Measurements from ENCODE around the gene DERL3.
"Not testable (repeated sequence)": the region's sequence is repeated elsewhere in the genome, so short reads cannot be mapped to it uniquely, and the experiment has no call there.

The DERL3 gene

DNA sequence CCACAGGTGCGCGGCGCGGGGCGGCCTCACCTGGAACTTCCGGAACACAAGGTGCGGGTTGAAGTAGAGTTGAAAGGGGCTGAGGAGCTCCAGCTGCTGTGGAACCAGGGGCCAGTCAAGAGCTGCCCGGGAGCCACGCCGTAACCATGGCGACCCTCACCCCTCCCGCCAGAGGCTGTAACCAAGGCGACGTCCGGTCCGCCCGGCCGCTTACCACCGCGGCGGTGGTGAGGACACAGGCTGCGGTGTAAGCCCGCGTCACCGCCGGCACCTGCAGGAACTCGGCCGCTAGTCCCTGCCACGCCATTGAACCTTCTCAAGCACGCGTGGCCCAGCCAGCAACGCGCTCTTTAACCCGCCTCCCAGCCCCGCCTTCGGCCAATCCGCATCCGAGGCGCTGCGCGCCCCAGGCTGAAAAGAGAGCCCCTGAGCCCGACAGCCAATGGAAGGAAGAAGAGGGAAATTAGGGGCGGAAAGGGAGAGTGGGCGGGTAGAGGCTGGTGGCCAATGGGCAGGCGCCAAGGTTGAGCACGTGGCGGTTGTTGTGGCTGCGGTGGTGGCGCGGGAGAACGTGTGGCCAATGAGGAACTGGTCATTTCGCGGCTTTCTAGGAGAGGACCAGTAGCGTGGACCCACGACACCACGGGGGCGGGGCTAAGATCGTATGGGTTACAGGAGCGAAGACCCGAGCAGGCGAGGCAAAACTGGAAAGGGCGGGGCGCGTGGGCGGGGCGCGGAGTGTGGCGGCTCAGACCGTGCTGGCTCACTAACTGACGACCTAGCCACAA is at the start of gene DERL3:
TSS of gene DERL3 (minus strand) at position 326 of the 788 bp plus-strand sequence. CDS start at position 307, 19 bp downstream.
- peak; percentile 99 for DNase-seq

DNA sequence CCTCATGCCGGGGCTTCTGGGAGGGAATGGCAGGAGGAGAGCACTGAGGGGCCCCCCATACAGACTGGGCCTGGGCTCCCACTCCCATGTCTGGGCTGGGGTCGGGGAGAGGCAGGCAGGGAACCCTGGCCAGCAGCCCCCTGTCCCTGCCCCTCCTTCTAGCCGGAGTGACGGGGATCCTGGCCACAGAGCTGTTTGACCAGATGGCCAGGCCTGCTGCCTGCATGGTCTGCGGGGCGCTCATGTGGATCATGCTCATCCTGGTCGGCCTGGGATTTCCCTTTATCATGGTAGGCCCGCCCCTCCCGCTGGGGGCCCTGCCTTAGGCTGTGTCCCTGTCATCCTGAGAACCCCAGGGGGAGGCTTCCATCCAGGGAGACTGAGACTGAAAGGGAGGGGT is 45.3 kb upstream of the DERL3 start:
- no peak for DNase-seq

DNA sequence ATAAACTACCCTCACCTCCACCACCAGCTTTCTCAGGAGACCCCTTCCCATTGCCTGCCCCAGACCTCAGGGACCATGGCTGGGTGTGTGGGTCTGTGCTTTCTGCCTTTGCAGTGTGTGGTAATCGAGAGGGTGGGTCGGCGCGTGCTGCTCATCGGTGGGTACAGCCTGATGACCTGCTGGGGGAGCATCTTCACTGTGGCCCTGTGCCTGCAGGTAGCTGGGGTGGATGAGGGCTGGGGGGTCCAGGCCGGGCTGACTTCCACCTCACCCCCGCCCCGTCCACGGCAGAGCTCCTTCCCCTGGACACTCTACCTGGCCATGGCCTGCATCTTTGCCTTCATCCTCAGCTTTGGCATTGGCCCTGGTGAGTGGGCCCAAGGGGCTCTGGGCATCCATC is 44.9 kb upstream of the DERL3 start:
- no peak for DNase-seq

DNA sequence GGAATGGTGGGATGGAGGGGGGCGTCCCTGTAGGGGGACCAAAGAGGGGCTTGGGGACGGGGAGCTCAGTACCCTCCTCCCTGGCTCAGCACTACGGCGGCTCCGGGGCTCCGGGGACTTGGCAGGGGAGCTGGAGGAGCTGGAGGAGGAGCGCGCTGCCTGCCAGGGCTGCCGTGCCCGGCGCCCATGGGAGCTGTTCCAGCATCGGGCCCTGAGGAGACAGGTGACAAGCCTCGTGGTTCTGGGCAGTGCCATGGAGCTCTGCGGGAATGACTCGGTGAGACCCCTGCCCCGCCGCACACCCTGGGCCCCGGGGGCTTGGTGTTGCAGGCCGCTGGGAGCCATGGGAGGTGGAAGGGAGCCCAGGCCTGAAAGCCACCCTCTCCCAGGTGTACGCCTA is 43.6 kb upstream of the DERL3 start:
- DNase-seq: no peak

DNA sequence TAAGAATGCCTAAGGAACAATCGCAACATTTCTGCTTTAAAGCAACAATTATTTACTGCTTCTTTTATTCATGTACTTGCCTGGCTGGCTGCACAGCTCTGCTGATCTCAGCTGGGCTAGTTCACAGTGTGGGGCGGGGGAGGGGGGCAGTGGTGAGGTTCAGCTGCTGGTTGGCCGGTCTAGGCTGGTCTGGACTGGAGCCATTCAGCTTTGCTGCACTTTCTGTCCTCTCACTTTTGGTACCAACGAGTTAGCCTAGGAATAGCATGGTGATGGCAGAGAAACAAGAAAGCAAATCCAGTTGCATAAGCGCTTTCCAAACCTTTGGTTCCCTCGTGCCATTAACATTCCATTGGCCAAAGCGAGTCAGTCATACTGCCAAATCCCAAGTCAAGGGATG is 39.4 kb upstream of the DERL3 start:
- DNase-seq: no peak

DNA sequence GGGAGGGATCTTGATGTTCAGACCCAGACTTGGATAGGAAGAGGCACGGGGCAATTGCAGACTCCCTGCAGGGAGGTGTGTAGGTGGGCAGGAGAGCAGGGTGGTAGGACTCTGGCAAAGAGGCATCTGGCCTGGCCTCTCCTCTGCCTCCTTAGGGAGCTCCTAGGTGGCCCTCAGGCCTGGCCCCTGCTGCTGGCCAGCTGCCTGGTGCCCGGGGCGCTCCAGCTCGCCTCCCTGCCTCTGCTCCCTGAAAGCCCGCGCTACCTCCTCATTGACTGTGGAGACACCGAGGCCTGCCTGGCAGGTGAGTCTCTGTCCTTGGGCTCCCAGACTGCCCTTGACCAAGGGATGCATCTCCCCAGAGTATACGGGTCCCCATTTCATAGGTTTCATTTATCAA is 38.8 kb upstream of the DERL3 start:
- no peak for DNase-seq

DNA sequence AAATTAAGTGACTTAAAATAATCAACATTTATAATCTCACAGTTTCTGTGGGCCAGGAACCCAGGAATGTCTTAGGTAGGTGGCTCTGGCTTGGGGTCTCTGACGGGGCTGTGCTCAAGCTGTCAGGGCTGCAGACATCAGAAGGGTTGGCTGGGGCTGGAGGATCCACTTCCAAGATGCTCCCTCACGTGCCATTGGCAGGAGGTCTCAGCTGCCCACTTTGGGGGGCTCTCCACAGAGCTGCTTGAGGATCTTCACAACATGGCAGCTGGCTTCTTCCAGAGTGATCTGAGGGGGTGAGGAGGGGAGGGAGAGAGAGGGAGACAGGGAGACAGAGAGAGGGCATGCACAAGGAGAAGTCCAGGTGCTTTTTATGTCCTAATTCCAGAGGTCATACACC is 37.0 kb upstream of the DERL3 start:
- DNase-seq: no peak

DNA sequence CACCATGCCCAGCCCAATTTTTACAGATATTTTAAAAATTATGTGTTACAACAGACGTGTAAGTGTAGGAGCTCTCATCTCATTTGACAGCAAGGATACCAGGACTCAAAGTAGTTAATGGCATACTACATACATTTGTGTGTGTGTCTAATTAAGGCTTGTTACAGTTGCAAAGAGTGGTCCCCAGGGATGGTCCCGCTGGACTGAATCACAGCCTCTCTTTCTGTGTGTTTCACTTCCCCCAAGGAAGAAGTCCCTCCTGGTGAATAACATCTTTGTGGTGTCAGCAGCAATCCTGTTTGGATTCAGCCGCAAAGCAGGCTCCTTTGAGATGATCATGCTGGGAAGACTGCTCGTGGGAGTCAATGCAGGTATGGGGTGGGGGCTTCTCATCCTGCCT is 36.1 kb upstream of the DERL3 start:
- no peak for DNase-seq

DNA sequence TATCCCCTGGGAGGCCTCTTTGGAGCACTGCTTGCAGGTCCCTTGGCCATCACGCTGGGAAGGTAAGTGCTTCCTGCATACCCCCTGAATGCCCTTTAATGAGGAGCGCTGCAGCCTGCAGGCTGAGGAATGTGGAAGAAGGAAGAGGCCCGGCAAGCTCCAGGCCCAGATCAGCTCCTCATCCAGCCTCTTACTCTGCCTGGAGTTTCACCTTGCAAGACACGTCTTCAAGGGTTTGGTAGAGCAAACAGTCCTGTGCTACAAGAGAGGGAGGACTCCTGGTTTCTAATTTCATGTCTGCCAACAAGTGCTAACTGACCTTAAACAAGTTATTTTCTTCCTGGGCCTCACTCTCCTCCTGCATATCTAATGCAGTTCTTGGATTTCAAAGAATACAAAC is 29.8 kb upstream of the DERL3 start:
- DNase-seq: no peak

DNA sequence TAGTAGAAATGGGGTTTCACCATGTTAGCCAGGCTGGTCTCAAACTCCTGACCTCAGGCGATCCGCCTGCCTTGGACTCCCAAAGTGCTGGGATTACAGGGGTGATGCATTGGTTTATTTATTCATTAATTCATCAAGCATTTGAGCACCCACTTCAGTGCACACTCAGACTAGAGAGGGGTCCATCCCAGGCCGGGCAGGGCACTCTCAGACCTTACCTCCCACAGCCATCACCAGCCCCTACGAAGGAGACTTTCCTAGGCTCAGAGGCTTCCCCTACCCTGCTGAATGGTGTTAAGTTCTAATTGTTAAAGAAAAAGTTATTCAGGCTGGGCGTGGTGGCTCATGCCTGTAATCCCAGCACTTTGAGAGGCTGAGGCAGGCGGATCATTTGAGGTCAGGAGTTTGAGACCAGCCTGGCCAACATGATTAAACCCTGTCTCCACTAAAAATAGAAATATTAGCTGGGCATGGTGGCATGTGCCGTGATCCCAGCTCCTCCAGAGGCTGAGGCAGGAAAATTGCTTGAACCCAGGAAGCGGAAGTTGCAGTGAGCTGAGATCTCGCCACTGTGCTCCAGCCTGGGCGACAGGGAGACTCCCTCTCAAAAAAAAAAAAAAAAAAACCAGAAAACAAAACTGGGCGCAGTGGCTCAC is 25.8 kb upstream of the DERL3 start:
- DNase-seq: not testable (repeated sequence)

DNA sequence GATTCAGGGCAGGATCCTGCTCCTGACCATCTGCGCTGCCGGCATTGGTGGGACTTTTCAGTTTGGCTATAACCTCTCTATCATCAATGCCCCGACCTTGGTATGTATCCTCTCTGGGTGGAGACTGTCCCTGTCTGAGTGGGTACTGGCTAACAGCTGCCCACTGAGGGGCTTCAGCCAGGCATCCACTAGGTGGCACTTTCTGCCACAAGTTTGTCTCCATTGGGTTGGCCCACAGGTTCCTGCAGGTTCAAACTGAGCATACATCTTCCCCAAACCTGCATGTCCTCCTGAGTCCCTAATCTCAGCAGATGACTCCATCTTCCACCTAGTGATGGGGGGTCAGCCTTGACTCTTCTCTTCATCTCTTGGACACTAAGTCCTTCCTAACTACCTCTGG is 23.3 kb upstream of the DERL3 start:
- DNase-seq: peak in 1 of 2 experiments; percentile 54

DNA sequence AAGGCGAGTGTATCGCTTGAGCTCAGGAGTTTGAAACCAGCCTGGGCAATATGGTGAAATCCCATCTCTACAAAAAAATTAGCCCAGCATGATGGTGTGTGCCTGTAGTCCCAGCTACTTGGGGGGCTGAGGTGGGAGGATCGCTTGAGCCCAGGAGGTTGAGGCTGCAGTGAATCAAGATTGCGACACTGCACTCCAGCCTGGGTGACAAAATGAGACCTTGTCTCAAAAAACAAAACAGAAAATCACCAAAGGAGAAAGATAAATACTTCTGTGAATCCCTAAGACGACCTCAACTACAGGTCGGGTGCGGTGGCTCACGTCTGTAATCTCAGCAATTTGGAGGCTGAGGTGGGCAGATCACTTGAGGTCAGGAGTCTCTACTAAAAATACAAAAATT is 21.4 kb upstream of the DERL3 start:
- DNase-seq: not testable (repeated sequence)

DNA sequence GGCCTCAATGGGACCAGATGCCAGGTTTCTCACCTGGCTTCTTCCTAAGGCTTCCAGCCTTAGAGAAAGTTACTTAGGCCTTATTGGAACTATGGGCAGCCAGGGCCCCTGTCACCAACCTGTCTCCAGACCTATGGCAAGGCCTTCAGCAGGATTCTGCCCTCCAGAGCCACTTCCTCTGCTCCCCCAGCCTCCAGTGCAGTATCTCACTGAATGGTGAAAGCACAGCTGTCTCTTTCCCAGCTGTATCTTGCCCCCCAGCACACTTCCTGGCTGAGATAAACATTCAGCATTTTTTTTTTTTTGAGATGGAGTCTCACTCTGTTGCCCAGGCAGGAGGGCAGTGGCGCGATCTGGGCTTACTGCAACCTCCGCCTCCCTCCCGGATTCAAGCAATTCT is 20.4 kb upstream of the DERL3 start:
- no peak for DNase-seq

DNA sequence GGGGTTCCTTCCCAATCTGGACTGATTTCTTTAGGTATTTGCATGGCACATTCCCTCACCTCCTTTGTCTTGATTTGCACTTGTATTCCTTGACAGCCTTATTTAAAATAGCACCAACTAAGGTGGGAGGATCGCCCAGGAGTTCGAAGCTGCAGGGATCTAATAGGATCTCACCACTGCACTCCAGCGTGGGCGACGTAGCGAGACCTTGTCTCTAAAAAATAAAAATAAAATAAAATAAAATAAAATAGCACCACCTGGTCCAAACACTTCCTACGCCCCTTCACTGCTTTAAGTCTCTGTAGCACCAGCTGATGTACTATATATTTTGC is 19.6 kb upstream of the DERL3 start:
- no peak for DNase-seq

DNA sequence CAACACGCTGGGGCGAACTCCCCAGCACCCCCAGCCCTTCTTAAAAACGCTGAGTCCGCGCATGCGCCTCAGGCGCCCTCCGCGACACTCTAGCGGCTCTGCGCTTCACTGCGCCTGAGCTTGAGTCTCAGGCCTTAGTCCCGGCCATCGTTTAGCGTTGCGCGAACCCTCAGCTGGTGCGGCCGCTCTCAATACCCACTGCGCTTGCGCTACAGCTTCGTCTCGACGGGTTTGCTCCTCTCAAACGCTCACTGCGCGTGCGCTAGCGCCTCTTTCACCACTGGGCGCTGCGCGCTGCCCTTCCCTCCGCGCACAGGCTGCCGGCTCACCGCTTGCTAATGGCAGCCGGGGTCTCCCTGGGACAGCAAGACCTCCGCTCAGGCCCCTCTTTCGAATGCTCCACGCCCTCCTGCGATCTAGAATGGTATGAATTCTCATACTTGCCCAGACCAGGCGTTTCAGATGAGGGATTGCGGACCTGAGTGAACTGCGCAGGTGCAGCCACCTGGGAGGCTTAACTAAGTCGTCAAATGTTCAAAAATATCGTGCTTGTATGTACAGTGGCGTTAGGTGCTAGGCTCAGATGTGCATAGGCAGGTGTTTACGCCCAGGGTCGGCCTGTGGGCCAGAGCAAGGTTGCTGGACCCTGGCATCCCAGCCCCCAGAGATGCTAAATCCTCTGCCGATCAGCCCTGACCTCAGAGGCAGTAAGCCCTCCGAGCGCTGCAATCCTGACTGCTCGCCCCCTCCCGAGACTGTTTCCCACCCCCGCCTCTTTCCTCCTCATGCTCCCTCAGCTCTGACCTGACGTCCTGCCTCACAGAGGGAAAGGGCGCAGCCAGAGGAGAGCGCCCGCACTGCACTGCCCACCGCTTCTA is 19.0 kb upstream of the DERL3 start, which contains the start of gene SLC2A11:
TSS of gene SLC2A11 (plus strand) at position 270 of the 878 bp plus-strand sequence. CDS start at position 395, 125 bp downstream.
- DNase-seq: peak; percentile 95 to 96

DNA sequence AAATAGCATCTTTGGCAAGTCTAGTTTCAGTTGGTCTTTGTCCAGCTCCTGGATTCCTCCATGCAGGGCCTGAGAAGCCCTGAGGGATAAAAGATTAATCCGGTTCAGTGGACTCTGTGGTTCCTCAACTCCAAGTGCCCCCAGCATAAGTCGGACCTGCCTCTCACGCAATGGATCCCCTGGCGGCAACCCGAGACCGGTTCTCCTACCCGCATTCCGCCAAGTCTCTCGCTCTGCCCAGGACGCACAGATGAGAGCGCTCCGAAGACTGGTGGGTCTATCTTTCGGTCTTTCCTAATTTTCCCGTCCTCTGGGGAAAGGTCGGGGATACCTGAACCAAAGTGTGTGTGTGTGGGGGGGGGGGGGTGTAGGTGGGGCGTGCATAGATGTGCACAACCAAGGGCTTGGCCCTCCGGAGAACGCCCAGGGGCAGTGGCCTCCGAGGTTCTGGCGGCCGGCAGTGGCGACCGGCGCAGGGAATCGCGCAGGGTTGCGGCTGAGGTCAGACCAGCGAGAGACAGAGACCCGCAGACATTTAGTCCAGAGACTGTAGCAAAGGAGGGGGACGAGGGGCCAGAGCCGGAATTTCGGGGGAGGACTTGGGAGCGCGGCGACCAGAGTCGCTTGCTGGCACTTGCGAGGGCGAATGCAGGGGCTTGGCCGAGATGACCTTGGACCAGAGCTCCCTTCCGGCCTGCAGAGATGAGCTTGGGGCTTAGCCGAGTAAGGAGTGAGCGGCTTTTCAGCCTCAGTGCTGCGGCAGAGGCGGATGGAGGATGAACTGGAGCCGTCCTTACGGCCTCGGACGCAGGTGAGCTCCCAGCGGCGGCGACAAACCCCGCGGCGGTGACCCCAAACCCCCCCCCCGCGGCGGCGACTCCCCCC is 18.2 kb upstream of the DERL3 start:
- DNase-seq: peak; percentile 45 to 47

DNA sequence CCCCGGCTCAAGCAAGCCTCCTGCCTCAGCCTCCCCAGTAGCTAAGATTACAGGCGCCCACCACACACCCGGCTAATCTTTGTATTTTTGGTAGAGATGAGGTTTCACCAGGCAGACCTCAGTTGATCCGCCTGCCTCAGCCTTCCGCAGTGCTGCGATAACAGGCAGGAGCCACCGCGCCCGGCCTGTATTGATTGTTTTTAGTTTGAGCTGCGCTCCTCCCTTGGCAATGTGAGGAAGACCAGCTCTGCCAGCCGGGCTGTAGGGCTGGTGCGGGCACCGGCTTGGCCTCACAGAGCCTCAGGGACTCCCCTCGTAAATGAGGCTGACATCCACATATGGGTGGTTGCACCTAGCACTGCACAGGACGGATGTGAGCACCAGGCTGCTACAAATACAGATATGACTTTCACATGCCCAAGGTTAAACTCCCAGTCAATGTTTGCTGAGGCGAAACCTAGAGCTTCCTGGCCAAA is 11.4 kb upstream of the DERL3 start:
- DNase-seq: no peak

DNA sequence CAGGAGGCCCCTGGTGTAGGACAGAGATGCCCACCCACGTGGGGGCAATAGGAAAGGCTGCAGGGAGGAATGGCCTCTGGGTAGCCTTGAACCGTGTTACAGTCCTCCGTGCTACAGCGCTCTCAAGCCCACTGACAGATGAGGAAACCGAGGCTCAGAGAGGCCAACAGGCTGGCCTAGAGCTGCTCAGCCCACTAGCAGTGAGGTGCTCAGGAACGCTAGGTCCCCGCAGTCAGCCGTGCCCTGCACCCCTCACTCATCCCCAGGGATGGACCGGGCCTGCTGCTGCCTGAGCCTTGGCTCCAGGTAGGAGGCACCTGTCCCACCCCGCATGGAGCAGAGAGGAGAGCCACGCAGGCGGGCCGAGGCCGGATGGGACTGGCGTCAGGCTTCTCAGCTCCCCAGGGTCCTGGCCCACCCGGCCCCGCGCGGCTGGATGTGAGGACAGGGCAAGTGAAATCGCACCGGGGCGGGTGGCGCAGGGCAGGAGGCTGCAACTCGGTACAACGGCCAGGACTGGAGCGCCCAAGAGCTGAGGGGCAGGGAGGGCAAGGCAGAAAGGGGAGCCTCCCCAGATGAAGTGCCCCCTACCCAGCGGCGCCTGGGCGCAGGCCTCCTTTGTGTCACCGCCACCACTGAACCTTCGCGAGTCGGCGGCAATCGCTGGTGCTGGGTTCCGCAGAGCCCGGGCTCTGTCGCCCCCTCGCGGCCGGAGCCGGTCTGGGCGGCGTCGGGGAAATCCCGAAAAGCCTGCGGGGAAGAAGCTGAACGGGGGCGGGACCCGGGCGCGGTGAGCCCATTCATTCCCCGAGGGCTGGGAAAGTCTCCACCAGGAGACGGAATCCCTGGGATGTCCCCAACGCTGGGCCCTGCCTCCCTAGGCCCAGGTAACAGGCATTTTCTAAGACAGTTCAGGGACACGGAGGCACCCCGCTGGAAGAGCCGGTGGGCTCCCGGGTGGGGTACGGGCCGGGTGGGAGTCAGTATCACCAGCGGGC is 10.5 kb upstream of the DERL3 start:
- DNase-seq: peak; percentile 94 to 95

DNA sequence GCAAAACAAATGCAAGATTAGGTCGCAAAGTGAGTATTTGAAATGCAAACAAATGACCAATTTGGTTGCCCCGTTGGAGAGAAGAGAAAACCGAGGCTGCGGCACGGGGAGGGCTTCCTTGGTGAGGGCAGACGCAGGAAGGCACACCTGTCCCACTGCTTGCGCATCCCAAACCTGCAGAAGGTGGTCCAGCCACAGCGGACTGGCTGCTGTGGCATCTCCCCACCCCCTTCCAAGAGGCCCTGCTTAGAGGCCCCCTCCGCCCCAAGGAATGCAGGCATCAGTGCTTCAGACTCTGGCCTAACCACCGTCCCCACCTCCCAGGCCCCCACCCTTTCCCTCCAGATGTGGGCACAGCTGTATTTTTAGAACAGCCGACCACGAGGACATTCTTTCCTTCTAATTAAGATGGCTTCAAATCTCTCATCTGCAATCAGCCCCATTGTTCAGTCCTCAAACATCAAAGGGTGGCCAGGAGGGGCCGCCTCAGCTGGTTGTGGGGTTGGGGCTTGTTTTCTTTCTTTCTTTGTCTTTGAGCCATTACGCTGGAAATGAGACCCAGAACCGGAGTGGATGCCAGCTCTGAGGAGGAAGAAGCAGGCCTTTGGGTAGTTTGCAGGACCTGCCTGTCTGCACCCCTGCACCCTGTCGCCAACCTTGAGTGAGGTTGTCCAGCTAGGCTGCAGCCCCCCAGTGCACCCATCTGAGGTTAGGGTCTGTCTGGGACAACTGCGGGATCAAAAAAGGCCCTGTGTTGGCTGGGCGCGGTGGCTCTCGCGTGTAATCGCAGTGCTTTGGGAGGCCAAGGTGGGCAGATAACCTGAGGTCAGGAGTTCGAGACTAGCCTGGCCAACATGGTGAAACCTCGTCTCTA is 9.4 kb upstream of the DERL3 start:
- no peak for DNase-seq

DNA sequence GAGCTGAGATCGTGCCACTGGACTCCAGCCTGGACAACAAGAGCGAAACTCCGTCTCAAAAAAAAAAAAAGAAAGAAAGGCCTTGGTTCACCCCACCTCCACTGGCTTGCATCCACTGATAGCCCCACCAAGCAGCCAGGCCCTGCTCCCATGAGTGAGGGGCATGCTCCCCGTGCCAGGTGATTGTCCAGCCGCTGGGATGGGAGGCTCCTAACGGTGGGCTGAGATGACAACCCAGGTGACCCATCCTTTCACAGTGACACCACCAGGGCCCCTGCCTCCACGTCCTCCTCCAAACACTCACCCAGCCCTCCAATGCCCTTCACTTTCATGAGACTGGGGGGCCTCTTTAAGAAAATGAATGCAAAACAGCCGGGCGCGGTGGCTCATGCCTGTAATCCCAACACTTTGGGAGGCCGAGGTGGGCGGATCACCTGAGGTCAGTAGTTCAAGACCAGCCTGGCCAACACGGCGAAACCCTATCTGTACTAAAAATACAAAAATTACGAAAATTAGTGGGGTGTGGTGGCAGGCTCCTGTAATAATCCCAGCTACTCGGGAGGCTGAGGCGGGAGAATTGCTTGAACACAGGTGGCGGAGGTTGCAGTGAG is 8.6 kb upstream of the DERL3 start:
- DNase-seq: no peak
